GM12878 (cell line): Measurements from ENCODE around the gene ZNF502. TPM values are rescaled to one million over a fixed set of nuclear protein-coding genes. Genes with fewer than 3 reads are reported as not detected.

ENCODE experiments used
- CBFB ChIP-seq: IDR thresholded peaks from 2 replicates; pipeline ENCODE4 v1.6.1; 2016; ENCODE audit warnings: antibody characterized with exemption, low read depth
- EED ChIP-seq: sonication (generic); IDR thresholded peaks from 2 replicates; pipeline ENCODE4 v1.6.1; 2016; ENCODE audit warnings: antibody characterized with exemption, low read depth
- FOXK2 ChIP-seq: fragments of 450-650 bp; IDR thresholded peaks from 2 replicates; pipeline ENCODE4 v1.6.1; 2017; ENCODE audit warnings: mild to moderate bottlenecking, moderate library complexity
- HCFC1 ChIP-seq: fragments of 150-350 bp; IDR thresholded peaks from 2 replicates; pipeline ENCODE4 v1.6.1; 2014; ENCODE audit warnings: low read length
- IRF4 ChIP-seq: IDR thresholded peaks from 2 replicates; pipeline ENCODE4 v1.6.1; 2011; ENCODE audit warnings: low read depth, low read length
- LARP7 ChIP-seq: fragments of 450-650 bp; IDR thresholded peaks from 2 replicates; pipeline ENCODE4 v1.6.1; 2017; ENCODE audit warnings: mild to moderate bottlenecking
- MEF2B ChIP-seq: fragments of 450-650 bp; IDR thresholded peaks from 2 replicates; pipeline ENCODE4 v1.6.1; 2018; ENCODE audit warnings: mild to moderate bottlenecking, moderate library complexity; ENCODE audit not compliant: partially characterized antibody, poor library complexity, severe bottlenecking
- MTA2 ChIP-seq: fragments of 450-650 bp; IDR thresholded peaks from 2 replicates; pipeline ENCODE4 v1.6.1; 2016; ENCODE audit warnings: low read depth, mild to moderate bottlenecking, moderate library complexity
- NFIC ChIP-seq: IDR thresholded peaks from 2 replicates; pipeline ENCODE4 v1.6.1; 2012; ENCODE audit warnings: low read depth, mild to moderate bottlenecking, inconsistent platforms, low read length, moderate library complexity
- PAX5 ChIP-seq: IDR thresholded peaks from 2 replicates; pipeline ENCODE4 v1.6.1; 2011; ENCODE audit warnings: low read depth, low read length, borderline replicate concordance
- POU2F2 ChIP-seq: IDR thresholded peaks from 3 replicates; pipeline ENCODE4 v1.6.1; 2011; ENCODE audit warnings: low read depth, mild to moderate bottlenecking, low read length, borderline replicate concordance
- RB1 ChIP-seq: fragments of 450-650 bp; formaldehyde crosslinking; IDR thresholded peaks from 2 replicates; pipeline ENCODE4 v1.6.1; 2017; ENCODE audit warnings: mild to moderate bottlenecking, borderline replicate concordance
- RBBP5 ChIP-seq: fragments of 200-600 bp; sonication (generic); conservative IDR thresholded peaks from 2 replicates; pipeline ENCODE4 v1.6.1; 2016
- SIX5 ChIP-seq: IDR thresholded peaks from 2 replicates; pipeline ENCODE4 v1.6.1; 2011; ENCODE audit warnings: mild to moderate bottlenecking, low read depth, low read length, moderate library complexity; ENCODE audit not compliant: severe bottlenecking
- TAF1 ChIP-seq: IDR thresholded peaks from 2 replicates; pipeline ENCODE4 v1.6.1; 2011; ENCODE audit warnings: mild to moderate bottlenecking, low read depth, low read length, borderline replicate concordance
- polyA plus RNA-seq, 11 experiments: library from polyadenylated mRNA; depleted of rRNA in 4 of 11; unstranded in 6 of 11; stranded (reverse) in 5 of 11; fragments of >200 nt; fragmentation: Nextera tagmentation in 4 of 11; fragmentation: Illumina TruSeq in 1 of 11; extraction: Ambion mirVana in 4 of 11; extraction: Trizol in 1 of 11; gene quantifications; 1 replicate in 1 of 11; 2 replicates in 10 of 11; pipeline versions ENCODE4 v1.2.1 to v1.2.3, GENCODE V29; 2011 to 2016; ENCODE audit warnings: inconsistent platforms in 2 of 11, missing spikeins in 2 of 11, low read depth in 1 of 11
- total RNA-seq, 4 experiments: library from RNA; depleted of rRNA in 3 of 4; stranded (reverse); fragments of >200 nt in 3 of 4; fragmentation: Illumina TruSeq in 1 of 4; extraction: Trizol in 1 of 4; gene quantifications; 2 replicates each; pipeline versions ENCODE4 v1.2.1 to v1.2.3, GENCODE V29; 2013 to 2021
- TF ChIP-seq, protein P1 (sequence below): IDR thresholded peaks from 2 replicates; pipeline ENCODE4 v1.6.1; 2012; ENCODE audit warnings: improper control_type of control experiment, low read depth, low read length; ENCODE audit not compliant: insufficient replicate concordance
- TF ChIP-seq, protein P2 (sequence below), 3 experiments: IDR thresholded peaks in 2 of 3; conservative IDR thresholded peaks in 1 of 3; 2 replicates each; pipeline ENCODE4 v1.5.1; 2011; ENCODE audit warnings: low read depth in 3 of 3, low read length in 3 of 3, mild to moderate bottlenecking in 3 of 3, control low read depth in 2 of 3, moderate library complexity in 2 of 3, inconsistent platforms in 1 of 3, mixed read lengths in 1 of 3; ENCODE audit not compliant: control insufficient read depth in 2 of 3, insufficient read depth in 1 of 3; ENCODE audit errors: extremely low read depth in 1 of 3
- TF ChIP-seq, protein P3 (sequence below): IDR thresholded peaks from 2 replicates; pipeline ENCODE4 v1.6.1; 2012; ENCODE audit warnings: mild to moderate bottlenecking, low read depth, low read length
- TF ChIP-seq, protein P4 (sequence below): IDR thresholded peaks from 2 replicates; pipeline ENCODE4 v1.6.1; 2012; ENCODE audit warnings: low read length, inconsistent platforms

Gene ZNF502
- total and polyA plus RNA-seq, 10 of the 15 experiments (the other 5 are each of a cell fraction or from before 2014, with no cell fraction given): 0.39 to 1.7 (median 1.1) TPM

DNA sequence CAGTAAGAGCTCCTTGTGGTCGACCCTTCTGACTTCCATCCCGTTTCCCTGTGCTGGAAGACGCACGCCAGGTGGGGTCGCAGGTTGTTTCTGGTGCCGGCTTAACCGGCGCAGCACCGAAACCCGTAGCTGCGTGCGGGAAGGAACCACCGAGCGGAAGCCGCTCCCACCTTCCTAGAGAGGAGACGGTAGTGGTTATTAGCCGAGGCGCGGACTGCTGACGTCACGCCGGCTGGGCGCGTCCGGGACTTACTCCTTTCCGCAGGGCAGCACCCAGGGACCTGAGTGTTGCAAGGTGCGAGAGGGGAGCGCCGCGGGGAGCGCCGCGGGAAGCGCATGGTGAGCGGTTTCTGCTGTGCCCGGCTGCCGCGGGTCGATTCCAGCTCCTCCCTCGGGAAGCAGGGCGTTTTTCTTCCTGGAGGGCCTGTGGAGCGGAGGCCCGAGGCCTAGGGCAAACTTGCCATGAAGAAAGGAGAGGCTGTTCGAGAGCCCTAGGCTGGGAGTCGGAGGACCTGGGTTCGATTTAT is 17.0 kb downstream of the ZNF502 start, which contains the start of gene ZNF501 (continued):
- TF ChIP-seq, protein P1, sequence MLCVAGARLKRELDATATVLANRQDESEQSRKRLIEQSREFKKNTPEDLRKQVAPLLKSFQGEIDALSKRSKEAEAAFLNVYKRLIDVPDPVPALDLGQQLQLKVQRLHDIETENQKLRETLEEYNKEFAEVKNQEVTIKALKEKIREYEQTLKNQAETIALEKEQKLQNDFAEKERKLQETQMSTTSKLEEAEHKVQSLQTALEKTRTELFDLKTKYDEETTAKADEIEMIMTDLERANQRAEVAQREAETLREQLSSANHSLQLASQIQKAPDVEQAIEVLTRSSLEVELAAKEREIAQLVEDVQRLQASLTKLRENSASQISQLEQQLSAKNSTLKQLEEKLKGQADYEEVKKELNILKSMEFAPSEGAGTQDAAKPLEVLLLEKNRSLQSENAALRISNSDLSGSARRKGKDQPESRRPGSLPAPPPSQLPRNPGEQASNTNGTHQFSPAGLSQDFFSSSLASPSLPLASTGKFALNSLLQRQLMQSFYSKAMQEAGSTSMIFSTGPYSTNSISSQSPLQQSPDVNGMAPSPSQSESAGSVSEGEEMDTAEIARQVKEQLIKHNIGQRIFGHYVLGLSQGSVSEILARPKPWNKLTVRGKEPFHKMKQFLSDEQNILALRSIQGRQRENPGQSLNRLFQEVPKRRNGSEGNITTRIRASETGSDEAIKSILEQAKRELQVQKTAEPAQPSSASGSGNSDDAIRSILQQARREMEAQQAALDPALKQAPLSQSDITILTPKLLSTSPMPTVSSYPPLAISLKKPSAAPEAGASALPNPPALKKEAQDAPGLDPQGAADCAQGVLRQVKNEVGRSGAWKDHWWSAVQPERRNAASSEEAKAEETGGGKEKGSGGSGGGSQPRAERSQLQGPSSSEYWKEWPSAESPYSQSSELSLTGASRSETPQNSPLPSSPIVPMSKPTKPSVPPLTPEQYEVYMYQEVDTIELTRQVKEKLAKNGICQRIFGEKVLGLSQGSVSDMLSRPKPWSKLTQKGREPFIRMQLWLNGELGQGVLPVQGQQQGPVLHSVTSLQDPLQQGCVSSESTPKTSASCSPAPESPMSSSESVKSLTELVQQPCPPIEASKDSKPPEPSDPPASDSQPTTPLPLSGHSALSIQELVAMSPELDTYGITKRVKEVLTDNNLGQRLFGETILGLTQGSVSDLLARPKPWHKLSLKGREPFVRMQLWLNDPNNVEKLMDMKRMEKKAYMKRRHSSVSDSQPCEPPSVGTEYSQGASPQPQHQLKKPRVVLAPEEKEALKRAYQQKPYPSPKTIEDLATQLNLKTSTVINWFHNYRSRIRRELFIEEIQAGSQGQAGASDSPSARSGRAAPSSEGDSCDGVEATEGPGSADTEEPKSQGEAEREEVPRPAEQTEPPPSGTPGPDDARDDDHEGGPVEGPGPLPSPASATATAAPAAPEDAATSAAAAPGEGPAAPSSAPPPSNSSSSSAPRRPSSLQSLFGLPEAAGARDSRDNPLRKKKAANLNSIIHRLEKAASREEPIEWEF: no peak
- TF ChIP-seq, protein P2, sequence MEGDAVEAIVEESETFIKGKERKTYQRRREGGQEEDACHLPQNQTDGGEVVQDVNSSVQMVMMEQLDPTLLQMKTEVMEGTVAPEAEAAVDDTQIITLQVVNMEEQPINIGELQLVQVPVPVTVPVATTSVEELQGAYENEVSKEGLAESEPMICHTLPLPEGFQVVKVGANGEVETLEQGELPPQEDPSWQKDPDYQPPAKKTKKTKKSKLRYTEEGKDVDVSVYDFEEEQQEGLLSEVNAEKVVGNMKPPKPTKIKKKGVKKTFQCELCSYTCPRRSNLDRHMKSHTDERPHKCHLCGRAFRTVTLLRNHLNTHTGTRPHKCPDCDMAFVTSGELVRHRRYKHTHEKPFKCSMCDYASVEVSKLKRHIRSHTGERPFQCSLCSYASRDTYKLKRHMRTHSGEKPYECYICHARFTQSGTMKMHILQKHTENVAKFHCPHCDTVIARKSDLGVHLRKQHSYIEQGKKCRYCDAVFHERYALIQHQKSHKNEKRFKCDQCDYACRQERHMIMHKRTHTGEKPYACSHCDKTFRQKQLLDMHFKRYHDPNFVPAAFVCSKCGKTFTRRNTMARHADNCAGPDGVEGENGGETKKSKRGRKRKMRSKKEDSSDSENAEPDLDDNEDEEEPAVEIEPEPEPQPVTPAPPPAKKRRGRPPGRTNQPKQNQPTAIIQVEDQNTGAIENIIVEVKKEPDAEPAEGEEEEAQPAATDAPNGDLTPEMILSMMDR (IDR thresholded peaks at IDR 0.05 in 2 of 3, conservative IDR thresholded peaks at IDR 0.05 in 1 of 3; ENCODE audit: control insufficient read depth in 2 of 3, extremely low read depth in 1 of 3, insufficient read depth in 1 of 3, low read depth in 3 of 3, low read length in 3 of 3): no peak
- TF ChIP-seq SIX5 (no peak), CBFB (peak; percentile 72; the same call in 1 of the 2 replicates), MTA2 (no peak), LARP7 (no peak), MEF2B (no peak), RB1 (no peak; the same call in 1 of the 2 replicates), PAX5 (peak; percentile 43; the same call in 1 of the 2 replicates), FOXK2 (no peak), NFIC (no peak), HCFC1 (peak; percentile 76), EED (peak; percentile 37; the same call in 1 of the 2 replicates), IRF4 (0 out of 2 replicates have a peak, but pooled peaks have one; percentile 24), POU2F2 (peak; percentile 17; the same call in 1 of the 3 replicates), TAF1 (peak; percentile 48; the same call in 1 of the 2 replicates), RBBP5 (no peak)
- TF ChIP-seq, protein P3, sequence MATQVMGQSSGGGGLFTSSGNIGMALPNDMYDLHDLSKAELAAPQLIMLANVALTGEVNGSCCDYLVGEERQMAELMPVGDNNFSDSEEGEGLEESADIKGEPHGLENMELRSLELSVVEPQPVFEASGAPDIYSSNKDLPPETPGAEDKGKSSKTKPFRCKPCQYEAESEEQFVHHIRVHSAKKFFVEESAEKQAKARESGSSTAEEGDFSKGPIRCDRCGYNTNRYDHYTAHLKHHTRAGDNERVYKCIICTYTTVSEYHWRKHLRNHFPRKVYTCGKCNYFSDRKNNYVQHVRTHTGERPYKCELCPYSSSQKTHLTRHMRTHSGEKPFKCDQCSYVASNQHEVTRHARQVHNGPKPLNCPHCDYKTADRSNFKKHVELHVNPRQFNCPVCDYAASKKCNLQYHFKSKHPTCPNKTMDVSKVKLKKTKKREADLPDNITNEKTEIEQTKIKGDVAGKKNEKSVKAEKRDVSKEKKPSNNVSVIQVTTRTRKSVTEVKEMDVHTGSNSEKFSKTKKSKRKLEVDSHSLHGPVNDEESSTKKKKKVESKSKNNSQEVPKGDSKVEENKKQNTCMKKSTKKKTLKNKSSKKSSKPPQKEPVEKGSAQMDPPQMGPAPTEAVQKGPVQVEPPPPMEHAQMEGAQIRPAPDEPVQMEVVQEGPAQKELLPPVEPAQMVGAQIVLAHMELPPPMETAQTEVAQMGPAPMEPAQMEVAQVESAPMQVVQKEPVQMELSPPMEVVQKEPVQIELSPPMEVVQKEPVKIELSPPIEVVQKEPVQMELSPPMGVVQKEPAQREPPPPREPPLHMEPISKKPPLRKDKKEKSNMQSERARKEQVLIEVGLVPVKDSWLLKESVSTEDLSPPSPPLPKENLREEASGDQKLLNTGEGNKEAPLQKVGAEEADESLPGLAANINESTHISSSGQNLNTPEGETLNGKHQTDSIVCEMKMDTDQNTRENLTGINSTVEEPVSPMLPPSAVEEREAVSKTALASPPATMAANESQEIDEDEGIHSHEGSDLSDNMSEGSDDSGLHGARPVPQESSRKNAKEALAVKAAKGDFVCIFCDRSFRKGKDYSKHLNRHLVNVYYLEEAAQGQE: no peak
- TF ChIP-seq, protein P4, sequence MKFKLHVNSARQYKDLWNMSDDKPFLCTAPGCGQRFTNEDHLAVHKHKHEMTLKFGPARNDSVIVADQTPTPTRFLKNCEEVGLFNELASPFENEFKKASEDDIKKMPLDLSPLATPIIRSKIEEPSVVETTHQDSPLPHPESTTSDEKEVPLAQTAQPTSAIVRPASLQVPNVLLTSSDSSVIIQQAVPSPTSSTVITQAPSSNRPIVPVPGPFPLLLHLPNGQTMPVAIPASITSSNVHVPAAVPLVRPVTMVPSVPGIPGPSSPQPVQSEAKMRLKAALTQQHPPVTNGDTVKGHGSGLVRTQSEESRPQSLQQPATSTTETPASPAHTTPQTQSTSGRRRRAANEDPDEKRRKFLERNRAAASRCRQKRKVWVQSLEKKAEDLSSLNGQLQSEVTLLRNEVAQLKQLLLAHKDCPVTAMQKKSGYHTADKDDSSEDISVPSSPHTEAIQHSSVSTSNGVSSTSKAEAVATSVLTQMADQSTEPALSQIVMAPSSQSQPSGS: no peak
